Esophagus mucosa (tissue), 1 donor: Measurements from ENCODE around the gene IRX4. TPM values are rescaled to one million over a fixed set of nuclear protein-coding genes. Genes with fewer than 3 reads are reported as not detected.
A peak's percentile ranks its signal among the peaks of the same experiment; 100 is the strongest.

Source experiments
- ATAC-seq: fragments of 200-7000 bp; cut with Tn5 transposase; one replicate; pipeline ENCODE4 v1.9.1; 2020
- total RNA-seq: library from RNA; stranded (reverse); gene quantifications from one replicate; pipeline ENCODE4 v1.2.4, GENCODE V29; 2023
- donor health status: DM: yes; HTN: yes; CAD: no.

The IRX4 gene
- 10.3 TPM for total RNA-seq

DNA sequence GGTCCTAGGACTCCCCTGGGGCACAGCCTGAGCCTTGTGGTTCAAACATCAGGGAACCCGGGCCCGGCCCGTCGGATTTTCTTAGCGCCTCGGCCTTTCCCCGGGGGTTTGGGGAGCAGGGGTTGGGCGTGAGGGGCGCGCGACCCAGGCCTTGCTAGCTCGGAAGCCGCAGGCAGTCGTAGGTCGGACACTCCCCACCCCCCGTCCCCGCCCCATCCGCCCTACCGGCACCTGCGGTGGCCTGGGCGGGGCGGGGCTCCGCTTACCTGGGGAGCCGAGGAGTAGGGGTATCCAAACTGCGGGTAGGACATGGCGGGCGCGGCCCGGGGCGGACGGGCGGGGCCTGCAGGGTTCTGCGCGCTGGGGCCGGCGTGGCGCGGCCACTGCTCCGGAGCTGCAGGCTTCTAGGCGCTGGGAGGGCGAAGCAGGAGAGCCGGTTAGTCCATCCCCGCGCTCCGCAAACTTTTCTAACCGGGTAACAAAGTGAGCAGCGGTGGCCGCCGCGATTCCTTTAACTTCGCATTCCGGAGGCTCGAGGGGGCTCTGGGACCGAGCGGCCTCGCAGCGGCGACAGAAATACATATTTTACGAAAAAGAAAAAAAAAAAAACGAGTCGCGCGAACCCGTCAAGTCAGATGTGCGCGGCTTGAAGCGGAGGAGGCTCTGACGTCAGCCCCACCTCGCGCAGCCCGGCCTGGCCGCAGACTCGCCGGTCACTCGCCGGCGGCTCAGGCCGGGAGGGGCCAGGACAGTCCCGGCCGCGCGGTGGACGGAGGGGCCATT lies at the start of gene IRX4:
IRX4 (minus strand) TSS at position 589 of the 783 bp plus-strand sequence; CDS start at position 311, 278 bp downstream.
- ATAC-seq = peak; percentile 49

DNA sequence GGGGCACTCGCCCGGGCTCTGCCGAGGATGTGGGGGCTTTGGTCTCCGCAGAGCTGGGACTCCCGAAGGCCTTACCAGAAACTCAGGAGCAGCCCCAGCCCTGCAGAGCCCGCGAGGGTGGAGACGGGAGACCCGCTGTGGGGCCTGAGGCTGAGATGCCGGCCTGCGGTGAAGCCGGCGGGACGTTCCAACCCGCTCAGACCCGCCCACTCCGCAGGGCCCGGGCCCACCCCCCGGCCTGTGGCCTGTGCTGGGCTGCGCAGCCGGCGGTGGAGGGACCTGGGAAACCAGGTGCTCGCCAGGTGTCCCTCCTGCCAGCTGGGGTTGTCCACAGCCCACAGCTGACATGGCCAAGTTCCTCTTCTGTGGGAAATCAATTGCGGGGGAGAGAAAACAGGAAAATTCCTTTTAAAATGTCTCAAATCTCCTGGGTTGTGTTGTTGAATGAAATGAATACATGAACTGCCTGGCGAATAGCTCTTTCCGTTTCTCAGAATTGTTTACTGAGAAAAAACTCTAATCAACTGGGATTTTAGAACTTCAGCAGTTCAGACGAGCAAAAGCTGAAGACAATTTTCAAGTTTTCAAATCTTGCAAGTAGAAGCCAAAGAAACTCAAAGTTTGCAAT lies 49.0 kb upstream of the IRX4 start:
- ATAC-seq = peak; percentile 30

DNA sequence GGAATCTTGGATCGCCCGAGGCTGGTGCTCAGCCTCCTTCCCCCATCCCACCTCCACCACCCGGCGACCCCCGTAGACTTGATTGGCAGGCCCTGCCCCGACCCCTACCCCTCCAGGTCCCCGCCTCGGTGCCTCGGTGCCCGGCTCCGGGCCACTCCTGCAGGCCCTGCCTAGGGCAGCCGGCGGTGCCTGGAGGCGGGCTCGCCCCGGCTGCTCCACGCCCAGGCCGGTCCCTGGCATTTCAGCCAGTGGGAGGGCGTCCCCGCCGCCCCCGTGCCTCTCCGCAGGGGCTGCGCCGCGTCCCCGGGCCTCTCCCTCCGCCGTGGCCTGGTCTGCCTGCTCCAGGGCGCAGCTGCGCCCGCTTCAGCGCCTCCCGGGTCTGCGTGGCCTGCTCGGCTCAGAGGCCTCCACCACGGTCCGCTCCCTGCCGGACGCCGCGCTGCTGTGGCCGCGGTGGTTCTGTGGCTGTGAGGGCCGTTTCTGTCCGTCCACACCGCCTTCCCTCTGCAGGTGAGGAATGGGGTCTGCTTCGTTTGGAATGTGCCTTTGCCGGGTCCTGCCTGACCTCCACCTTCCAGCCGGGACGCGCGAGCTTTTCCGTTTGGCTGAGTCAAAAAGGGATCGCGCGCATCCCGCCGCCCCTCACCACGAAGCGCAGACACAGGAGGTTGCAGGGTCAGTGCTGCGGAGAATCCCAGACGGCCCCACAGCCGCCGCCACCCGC lies 48.3 kb upstream of the IRX4 start:
- ATAC-seq = peak; percentile 58

DNA sequence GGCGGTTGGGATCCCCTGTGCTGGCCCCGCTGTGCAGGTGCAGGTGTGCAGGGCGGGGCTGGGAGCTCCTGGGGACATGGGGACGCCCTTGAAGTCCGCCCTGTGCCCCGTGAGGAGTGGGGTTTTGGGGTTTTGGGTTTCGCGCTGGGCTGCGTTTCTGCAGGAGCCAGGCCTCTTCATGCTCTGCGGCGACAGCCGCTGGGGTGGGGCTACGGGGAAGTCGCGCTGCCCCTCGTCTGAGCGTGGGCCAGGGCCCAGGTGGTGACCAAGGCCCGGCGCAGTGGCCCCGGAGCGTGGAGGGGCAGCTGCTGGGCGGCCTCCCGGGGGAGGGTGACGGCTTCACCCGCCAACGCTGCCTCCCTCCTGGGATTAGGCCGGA lies 47.8 kb upstream of the IRX4 start:
- peak; percentile 33 for ATAC-seq

DNA sequence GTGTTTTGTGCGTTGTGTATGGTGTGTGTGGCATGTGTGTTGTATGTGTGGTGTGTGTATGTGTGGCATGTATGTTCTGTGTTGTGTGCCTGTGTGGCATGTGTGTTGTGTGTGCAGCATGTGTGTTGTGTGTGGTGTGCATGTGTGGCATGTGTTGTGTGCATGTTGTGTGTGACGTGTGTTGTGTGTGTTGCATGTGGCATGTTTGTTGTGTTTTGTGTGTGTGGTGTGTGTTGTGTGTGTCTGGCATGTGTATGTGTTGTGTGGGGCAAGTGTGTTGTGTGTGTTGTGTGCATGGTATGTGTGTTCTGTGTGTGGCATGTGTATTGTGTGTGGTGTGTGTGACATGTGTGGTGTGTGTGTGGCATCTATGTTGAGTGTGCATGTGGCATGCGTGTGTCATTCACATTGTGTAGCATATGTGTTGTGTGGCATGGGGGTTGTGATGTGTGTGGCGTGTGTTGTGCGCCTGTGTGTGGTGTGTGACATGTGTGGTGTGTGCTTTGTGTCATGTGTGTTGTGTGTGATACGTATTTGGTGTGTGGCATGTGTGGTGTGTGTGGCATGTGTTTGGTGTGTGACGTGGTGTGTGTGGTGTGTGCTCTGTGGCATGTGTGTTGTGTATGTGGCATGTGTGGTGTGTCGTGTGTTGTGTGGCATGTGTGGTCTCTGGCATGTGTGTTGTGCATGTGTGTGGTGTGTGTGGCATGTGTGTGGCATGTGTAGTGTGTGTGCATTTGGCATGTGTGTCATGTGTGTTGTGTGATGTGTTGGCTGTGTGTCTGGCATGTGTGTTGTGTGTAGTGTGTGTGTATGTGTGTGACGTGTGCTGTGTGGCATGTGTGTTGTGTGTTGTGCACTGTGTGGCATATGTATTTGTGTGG lies 46.6 kb upstream of the IRX4 start:
- no peak for ATAC-seq

DNA sequence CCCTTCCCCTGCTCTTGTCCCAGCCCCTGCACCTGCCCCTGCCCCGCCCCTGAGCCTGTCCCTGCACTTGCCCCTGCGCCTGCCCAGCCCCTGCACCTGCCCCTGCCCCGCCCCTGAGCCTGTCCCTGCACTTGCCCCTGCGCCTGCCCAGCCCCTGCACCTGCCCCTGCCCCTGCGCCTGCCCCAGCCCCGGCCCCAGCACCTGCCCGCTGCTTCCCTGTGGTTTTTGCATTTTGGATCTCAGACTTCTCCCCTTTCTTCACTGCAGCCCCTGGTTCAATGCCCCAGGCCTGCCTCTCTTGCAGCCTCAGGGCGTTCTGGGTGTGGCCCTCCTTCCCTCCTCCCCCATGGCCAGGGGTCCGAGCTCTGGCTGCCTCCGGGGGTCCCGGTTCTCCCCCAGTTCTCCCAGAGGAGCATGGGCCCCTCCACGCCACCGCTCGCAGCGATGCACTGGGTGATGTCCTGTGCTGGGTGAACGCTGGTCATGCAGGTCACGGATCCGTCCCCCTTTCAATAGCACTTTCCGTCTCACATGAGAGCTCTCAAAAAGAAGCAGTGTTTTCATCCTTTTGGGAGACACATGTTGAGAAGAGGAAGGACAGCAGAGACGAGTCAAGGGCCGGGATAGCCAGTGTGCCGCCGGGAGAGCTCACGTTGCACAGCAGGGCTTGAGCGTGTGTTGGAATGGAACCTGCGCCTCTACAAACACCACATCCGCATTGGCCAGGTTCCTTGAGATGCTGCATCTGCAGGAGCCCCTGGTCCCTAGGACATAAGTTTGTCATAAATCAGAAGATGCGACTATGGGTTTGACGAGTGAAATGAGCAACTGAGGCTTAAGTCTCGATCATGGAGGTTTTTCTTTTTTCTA lies 44.0 kb upstream of the IRX4 start:
- no peak for ATAC-seq

DNA sequence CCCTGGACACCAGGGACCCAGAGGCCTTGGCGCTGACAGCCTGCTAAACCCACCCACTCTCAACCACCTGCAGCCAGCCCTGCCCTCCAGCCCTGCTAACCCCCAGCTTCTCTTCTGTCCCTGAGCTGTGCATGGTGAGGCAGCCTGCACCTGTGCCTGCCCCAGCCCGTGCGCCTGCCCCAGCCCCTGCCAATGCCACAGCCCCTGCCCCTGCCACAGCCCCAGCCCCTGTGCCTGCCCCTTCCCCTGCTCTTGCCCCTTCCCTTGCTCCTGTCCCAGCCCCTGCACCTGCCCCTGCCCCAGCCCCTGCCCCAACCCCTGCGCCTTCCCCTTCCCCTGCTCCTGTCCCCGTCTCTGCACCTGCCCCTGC lies 43.3 kb upstream of the IRX4 start:
- ATAC-seq = no peak

DNA sequence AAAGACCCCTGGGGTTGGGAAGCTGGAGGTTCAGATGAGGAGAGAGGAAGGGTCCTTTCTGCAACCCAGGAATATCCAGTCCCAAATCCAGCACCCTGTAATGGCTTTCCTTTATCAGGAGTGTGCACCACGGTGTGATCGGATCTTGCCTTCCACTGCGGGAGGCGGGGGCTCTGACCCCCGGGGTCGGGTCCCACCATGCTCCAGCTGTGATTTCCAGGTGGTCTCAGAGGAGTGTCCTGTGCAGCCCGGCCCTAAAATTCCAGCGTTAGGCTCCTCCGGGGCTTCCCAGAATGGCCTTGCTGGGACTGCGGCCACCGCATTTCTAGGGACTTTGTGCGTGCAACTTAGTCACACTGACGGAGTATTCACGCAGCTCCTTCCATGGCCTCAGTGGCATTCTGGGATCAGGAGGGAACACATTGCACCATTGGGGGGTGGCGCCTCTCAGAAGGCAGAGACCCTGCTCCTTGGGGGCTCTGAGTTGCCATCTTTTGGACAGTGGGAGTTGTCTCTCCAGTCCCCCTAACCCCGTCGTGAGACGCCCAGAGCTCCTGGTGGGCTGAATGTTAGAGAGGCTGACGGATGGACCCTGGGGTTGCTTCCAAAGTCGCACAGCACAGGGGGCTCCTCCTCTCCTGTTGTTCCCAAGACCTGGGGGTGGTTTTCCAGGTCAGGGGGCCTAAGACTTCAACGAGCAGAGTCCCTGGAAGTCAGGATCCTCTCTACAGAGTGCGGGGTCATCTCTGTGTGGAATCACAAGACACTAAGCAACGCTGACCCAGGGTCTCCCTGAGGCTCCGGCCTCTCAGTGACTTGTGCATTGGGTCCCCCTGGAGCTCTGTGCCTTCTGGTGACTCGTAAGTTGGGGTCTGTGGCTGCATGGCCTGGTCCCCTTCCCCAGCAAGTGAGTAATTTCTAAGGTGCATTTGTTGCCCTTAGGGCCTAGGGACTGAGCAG lies 42.7 kb upstream of the IRX4 start:
- no peak for ATAC-seq

DNA sequence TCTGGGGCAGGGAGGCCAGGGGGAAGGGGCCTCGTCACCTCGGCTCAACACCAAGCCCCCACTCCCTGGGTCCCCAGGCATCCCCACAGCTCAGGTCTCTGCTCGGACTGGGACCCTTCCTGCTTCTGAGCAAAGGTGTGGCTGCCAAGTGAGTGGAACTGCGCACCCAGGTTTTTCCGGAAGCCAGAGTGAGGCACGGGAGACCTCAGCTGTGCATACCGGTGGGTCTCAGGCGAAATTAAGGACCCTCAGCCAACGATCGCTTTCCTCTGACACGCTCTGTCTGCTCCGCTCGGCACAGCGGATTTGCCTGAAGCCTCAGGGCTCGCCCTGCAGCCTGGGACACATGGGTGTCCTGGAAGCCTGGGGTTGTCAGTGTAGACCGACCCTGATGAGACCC lies 41.0 kb upstream of the IRX4 start:
- ATAC-seq = no peak

DNA sequence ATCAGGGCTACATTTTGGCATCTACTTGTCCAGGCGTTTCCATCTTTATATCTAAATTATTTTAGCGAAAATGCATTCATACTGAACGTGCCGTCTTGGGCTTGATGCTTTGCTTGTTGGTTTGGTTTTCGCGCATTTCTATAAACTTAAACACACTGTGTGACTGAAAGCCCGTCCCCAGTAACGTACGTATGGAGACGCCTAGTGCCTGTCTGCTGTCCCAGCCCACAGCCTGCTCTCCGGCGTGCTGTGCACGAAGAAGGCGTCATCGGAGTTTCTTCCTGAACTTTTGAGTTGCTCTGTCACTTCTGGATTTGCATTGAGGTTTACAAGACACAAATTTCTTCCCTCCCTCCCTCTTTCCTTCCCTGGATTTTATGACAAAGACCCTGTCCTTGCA lies 40.6 kb upstream of the IRX4 start:
- no peak for ATAC-seq

DNA sequence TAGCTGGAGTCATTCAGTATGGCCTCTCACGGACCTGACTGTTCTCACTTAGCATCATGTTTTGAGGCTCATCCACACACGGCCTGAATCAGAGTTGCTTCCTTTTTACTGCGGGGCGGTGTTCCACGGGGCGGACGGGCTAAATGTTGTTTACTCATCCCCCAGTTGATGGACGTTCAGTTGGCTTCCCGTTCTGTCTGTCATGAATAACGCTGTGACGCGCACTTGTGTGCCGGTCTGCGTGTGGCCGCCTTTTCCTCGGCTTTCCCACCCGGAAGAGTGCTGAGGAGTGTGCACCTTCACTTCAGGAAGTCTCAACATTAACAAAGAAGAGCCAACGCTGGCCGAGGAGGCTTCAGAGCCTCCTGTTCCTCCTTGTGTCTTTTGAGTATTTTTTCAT lies 39.0 kb upstream of the IRX4 start:
- ATAC-seq = no peak

DNA sequence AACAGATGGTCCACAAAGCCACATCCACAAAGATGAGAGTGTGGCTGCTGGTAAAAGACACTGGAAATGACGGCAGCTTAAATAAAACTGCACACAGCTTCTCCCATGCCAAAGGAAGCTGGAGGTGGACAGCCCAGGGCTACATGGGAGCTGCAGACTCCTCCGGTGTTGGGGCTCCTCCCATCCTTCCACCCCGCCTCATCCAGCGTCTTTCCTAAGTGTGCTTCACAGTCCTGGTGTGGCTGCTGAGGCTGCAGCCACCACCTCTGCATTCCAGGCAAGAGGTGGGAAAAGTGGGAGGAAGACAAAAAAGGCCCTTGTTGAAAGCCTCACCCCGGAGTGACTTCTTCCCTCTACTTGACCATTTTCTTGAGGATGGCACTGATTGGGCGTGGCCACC lies 37.0 kb upstream of the IRX4 start:
- ATAC-seq = no peak

DNA sequence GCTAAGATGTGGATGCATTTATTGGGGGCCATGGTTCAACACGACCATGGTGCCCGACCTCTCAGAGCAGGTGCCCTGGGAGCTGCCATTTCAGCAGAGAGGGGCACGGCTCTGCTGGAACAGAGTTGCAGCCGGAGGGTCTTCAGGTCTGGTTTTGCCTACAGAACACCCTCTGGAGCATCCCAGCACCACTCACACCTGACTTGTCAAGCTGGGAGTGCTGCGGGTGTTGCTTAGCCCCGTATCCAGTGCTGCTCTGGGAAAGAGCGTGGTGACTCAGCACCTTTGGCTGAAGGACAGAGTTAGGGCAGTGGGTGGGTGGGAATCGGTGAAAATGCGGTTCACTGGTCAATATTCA lies 36.5 kb upstream of the IRX4 start:
- no peak for ATAC-seq

DNA sequence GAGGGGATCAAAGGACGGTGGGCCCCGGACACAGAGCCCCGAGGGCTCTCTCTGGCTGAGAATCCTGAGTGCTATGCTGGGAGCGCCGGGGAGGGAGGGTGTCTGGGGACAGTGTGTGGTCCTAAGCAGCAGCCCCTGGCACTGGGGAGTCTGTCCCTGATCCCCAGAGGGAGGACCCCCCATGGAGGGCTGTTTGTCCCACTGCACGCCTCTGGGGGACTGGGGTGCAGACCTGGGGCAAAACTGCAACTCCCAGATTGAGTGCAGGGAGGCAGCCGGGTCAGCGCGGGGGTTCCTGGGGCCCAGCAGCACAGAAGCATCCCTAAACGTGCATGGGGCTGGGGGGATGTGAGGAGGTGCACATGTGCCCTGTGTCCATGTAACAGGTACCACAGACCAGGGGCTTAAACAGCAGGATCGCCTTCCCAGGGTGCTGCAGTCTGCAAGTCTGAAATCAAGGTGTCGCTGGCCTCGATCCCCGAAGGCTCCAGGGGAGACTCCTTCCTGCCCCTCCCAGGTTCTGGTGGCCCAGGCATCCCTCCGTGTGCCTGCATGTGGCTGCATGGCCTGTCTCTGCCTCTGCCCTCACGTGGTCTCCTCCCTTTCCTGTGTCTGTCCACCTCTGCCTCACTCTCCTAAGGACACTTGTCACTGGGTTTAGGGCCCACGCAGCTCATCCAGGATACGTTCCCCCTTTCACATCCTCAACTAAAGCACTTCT lies 35.9 kb upstream of the IRX4 start:
- no peak for ATAC-seq

DNA sequence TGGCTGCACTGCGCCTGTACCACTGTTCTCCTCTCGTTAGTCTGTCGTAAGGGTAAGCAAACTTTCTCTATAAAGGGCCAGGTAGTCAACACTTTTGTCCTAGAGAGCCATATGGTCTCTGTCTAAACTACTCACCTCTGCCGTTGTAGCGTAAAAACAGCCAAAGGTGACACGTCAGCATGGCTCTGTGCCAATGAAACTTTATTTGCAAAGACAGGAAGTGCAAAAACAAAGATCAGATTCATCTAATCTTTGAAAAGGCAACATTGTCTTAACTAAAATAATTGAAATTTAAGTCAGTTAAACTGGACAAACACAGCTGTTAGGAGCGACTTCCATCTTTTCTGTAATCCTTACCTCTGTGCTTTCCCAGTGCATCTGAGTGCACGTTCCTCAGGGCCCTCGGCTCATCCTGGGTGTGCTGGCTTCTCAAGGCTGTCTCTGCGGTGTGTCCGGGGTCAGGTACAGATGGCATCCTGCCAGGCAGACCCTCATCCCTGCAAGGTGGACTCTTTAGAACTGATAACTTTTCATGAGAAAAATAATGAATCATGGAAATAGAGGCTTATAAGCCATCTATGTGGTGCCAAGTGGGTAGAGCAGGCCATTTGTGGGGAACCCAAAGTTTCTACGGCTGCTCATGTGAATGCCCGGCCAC lies 35.2 kb upstream of the IRX4 start:
- no peak for ATAC-seq

DNA sequence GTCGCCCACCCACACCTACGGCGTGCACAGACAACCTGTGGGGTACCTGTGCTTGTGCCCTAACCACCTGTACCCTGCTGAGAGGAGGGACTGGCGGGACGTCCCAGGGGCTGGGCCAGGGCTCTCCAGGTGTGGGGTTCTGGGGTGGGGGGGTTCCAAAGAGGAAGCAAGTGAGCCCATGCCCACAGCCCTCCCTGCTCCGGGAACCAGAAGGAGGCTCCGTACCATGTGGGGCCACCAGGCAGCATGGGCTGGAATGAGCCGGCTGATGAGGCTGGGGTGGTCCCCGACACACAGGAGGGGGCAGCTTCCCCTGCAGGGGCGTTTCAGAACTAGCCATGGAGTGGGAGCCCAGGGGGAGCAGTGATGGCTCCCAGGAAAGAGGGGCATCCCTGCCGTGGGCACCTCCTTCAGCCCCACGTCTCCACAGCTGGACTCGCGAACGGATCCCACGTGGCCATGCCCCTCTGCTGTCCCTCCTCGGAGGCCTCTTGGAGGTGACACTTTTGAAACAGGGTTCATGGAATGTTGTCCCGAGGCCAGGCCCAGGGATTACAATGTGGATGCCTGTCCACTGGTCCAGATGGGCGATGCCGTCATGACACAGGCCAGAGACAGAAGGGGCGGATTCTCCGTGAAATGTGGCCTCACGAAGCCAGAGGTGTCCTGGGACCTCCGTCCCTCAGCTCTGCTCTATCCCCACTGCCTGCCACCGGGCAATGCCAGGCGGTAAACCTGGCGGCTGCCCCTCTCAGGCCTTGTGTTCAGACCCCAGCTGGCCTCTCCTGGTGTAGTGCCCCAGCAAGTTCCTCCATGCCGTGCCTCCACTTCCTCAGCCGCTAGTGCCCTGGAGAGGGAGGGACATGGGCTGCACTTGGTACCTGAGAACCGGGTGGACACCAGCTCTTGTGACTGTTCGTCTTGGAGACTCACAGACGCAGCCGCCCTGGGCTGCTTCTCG lies 33.6 kb upstream of the IRX4 start:
- no peak for ATAC-seq

DNA sequence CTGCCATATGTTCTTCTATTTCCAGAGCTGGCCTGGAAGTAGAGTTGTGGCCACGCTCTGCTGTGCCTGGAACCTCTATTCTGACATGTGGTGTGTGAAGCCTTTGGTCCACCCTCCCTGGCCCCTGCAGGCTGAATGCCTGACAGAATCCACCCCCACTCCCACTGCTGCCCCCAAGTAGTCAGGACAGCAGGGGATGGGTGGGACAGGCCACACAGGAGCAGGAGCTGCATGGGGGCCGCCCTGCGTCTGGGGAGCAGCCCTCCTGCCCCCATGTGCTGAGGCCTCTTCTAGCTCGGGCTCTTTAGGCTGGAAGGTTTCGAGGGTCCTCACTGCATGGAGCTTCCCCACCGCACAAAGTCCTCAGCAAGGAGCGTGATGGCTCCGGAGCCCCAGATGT lies 32.6 kb upstream of the IRX4 start:
- ATAC-seq = no peak

DNA sequence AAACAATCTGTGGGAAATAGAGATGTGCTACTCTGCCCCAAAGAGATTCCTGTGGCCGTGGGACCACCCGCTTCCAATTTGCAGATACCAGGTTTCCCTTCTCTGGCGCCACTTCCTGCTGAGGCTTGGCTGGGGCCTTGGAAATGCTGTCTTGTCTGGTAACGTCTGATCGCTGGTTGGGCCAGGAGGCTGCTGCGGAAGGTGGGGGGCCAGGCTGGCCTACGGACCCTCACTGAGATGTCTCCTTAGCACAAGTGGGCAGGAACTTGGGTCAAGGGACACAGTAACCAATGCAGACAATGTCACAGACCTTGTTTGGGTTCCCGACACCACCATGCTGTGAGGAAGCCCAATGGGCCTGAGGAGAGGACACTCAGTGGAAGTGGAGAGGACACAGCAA lies 31.7 kb upstream of the IRX4 start:
- ATAC-seq = no peak
